Natural killer cell (primary cell): Measurements from ENCODE around the gene ONECUT3. TPM values are rescaled to one million over a fixed set of nuclear protein-coding genes. Genes with fewer than 3 reads are reported as not detected.

Source experiments
- ATAC-seq, 3 donors: fragments of 150-1000 bp in 2 of 3; fragments of 200-7000 bp in 1 of 3; cut with Tn5 transposase; 1 replicate in 1 of 3; 2 replicates in 2 of 3; pipeline ENCODE4 v1.10.0; 2021; ENCODE audit warnings: mild to moderate bottlenecking in 2 of 3, moderate library complexity in 2 of 3
- DNase-seq, 2 donors: peaks; one replicate each; pipeline versions ENCODE4 v3.0.0 to v3.0.0-alpha.2; 2013 to 2021; ENCODE audit warnings: mixed read lengths in 1 of 2
- H3K27ac ChIP-seq: one replicate; pipeline ENCODE4 v1.5.1; 2013; ENCODE audit warnings: mild to moderate bottlenecking, low read length
- H3K27me3 ChIP-seq: one replicate; pipeline ENCODE4 v1.6.1; 2013; ENCODE audit warnings: low read length; ENCODE audit not compliant: control insufficient read depth, insufficient read depth
- H3K36me3 ChIP-seq: one replicate; pipeline ENCODE4 v1.6.1; 2013; ENCODE audit warnings: low read length; ENCODE audit not compliant: control insufficient read depth, insufficient read depth
- H3K4me1 ChIP-seq: one replicate; pipeline ENCODE4 v1.6.1; 2013; ENCODE audit warnings: low read length; ENCODE audit not compliant: control insufficient read depth, insufficient read depth
- H3K4me3 ChIP-seq: one replicate; pipeline ENCODE4 v1.5.1; 2013; ENCODE audit warnings: low read length
- H3K9me3 ChIP-seq: one replicate; pipeline ENCODE4 v1.6.1; 2013; ENCODE audit warnings: low read length; ENCODE audit not compliant: control insufficient read depth, insufficient read depth
- H3K27ac Mint-ChIP-seq, 2 donors: one replicate each; pipeline ENCODE4 v1.8.0; 2022; ENCODE audit warnings: mild to moderate bottlenecking in 2 of 2, mixed read lengths in 2 of 2, moderate library complexity in 1 of 2
- H3K27me3 Mint-ChIP-seq, 2 donors: one replicate each; pipeline ENCODE4 v1.8.0; 2022; ENCODE audit warnings: low read depth in 2 of 2, mixed read lengths in 2 of 2
- H3K36me3 Mint-ChIP-seq: one replicate; pipeline ENCODE4 v1.8.0; 2022; ENCODE audit warnings: mixed read lengths
- H3K4me1 Mint-ChIP-seq, 2 donors: one replicate each; pipeline ENCODE4 v1.8.0; 2022; ENCODE audit warnings: mixed read lengths in 2 of 2
- H3K4me3 Mint-ChIP-seq: one replicate; pipeline ENCODE4 v1.8.0; 2022; ENCODE audit warnings: mild to moderate bottlenecking, moderate library complexity, mixed read lengths
- H3K9me3 Mint-ChIP-seq, 2 donors: one replicate each; pipeline ENCODE4 v1.8.0; 2022; ENCODE audit warnings: mixed read lengths in 2 of 2
- CTCF ChIP-seq: fragments of 200-600 bp; IDR thresholded peaks from one replicate; pipeline ENCODE4 v1.8.0; 2022; ENCODE audit warnings: antibody characterized with exemption
- WGBS: methylation state at CpG from one replicate; pipeline ENCODE4 v1.1.7; 2013; ENCODE audit warnings: missing lambda C conversion rate; ENCODE audit not compliant: insufficient coverage; 5-methylcytosine and 5-hydroxymethylcytosine counted together
- intact Hi-C: fragments of 100-400 bp; cut with micrococcal nuclease; formaldehyde crosslinking; loops from one replicate; pipeline ENCODE4 v1.14.2; 2022
- total RNA-seq, 4 donors: library from RNA; stranded (reverse); fragments of 120-200 nt in 1 of 4; gene quantifications; one replicate each; pipeline versions ENCODE4 v1.2.3 to v1.2.4, GENCODE V29; 2013 to 2022

ONECUT3 gene
- total RNA-seq, 3 donors from 2014 or later (not counting 1 experiment from before 2014, with no cell fraction given): not detected

DNA sequence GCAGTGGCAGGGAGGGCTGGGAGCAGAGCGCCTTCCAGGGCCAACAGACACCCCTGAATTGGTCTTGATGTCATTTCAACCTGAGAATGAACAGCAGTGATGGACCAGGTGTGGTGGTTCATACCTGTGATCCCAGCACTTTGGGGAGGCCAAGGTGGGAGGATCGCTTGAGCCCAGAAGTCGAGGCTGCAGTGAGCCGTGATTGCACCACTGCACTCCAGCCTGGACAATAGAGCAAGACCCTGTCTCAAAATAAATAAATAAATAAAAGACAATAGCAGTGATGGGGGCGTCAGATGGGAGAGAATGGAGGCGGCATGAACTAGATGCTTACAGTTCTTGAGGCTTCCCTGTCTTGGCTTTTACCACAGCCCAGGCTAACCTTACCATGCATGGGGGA is 46.1 kb upstream of the ONECUT3 start:
- Histone ChIP-seq H3K9me3 (peaks cover 3% of the 10 kb centered on the region), H3K4me1 (no peaks in the 10 kb centered on the region), H3K27me3 (peaks cover 3% of the 10 kb centered on the region), H3K4me3 (no peak overlapping the region), H3K36me3 (no peaks in the 10 kb centered on the region), H3K27ac (no peak overlapping the region)
- 85% methylated on average over 5 of the region's 6 CpGs for WGBS
- intact Hi-C loops: no loop called here
- peaks cover 0 to 4% of the 10 kb centered on the region in 2 donors for H3K9me3 Mint-ChIP-seq
- H3K4me1 Mint-ChIP-seq: no peaks in the 10 kb centered on the region
- no peak overlapping the region for H3K27ac Mint-ChIP-seq
- peaks cover 6 to 12% of the 10 kb centered on the region in 2 donors for H3K27me3 Mint-ChIP-seq
- TF ChIP-seq CTCF: no peak
- no peaks in the 10 kb centered on the region for H3K36me3 Mint-ChIP-seq
- no peak for ATAC-seq
- no peak overlapping the region for H3K4me3 Mint-ChIP-seq
- no peak for DNase-seq

DNA sequence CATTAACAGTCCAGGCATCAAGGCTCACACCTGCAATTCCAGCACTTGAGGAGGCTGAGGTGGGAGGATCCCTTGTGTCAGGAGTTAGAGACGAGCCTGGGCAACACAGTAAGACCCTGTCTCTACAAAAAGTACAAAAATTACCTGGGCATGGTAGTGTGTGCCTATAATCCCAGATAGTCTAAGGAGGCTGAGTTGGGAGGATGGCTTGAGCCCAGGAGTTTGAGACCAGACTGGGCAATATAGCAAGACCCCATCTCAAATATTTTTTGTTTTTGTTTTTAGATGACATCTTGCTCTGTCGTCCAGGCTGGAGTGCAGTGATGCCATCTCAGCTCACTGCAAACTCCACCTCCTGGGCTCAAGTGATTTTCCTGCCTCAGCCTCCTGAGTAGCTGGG is 40.1 kb upstream of the ONECUT3 start:
- no peaks in the 10 kb centered on the region for H3K4me1 ChIP-seq
- Mint-ChIP-seq H3K36me3 (no peaks in the 10 kb centered on the region), H3K4me3 (no peak overlapping the region), H3K27ac (no peak overlapping the region), H3K27me3 (peaks cover 17 to 18% of the 10 kb centered on the region in 2 donors), H3K4me1 (peaks cover 0 to 8% of the 10 kb centered on the region in 2 donors), H3K9me3 (peaks cover 2 to 4% of the 10 kb centered on the region in 2 donors)
- H3K36me3 ChIP-seq: no peaks in the 10 kb centered on the region
- no peak for TF ChIP-seq CTCF
- intact Hi-C loops: no loop called here
- H3K27me3 ChIP-seq: no peaks in the 10 kb centered on the region
- ATAC-seq: no peak
- 72% methylated on average over 2 of the region's 2 CpGs for WGBS
- no peak for DNase-seq
- no peak overlapping the region for H3K4me3 ChIP-seq
- no peak overlapping the region for H3K27ac ChIP-seq
- H3K9me3 ChIP-seq: no peaks in the 10 kb centered on the region

- H3K4me3 Mint-ChIP-seq: no peak overlapping the region
- no peak overlapping the region for H3K27ac Mint-ChIP-seq
- peaks cover 2 to 4% of the 10 kb centered on the region in 2 donors for H3K9me3 Mint-ChIP-seq
- Histone ChIP-seq H3K36me3 (no peaks in the 10 kb centered on the region), H3K27ac (no peak overlapping the region), H3K4me3 (no peak overlapping the region), H3K27me3 (peaks cover 6% of the 10 kb centered on the region), H3K9me3 (no peaks in the 10 kb centered on the region), H3K4me1 (no peaks in the 10 kb centered on the region)
- DNase-seq (no peak), ATAC-seq (no peak)
- WGBS: 52% methylated on average over 8 of the region's 13 CpGs
- intact Hi-C loops: no loop called here
- no peaks in the 10 kb centered on the region for H3K36me3 Mint-ChIP-seq
- TF ChIP-seq CTCF: no peak
- peaks cover 25 to 28% of the 10 kb centered on the region in 2 donors for H3K27me3 Mint-ChIP-seq
- peaks cover 0 to 8% of the 10 kb centered on the region in 2 donors for H3K4me1 Mint-ChIP-seq
Observed at GRCh38 chr19:1715540-1715939, 37.8 kb upstream of the ONECUT3 start.
